Karpas-422 (cell line): ENCODE results near the gene VPREB1. TPM values are rescaled to one million over a fixed set of nuclear protein-coding genes. Genes with fewer than 3 reads are reported as not detected.
"Not testable (repeated sequence)": the region's sequence is repeated elsewhere in the genome, so short reads cannot be mapped to it uniquely, and the experiment has no call there.

Experiments
- DNase-seq: peaks from one replicate; pipeline ENCODE4 v3.0.0-alpha.2; 2015
- H2AFZ ChIP-seq: fragments of 200-600 bp; sonication (generic); 2 replicates; pipeline ENCODE4 v1.6.1; 2014; ENCODE audit warnings: antibody characterized with exemption, low read length, mixed read lengths
- H3K27ac ChIP-seq: fragments of 200-600 bp; sonication (generic); 2 replicates; pipeline ENCODE4 v1.5.1; 2014; ENCODE audit warnings: mild to moderate bottlenecking, low read length, moderate library complexity
- H3K27me3 ChIP-seq: fragments of 200-600 bp; sonication (generic); 2 replicates; pipeline ENCODE4 v1.6.1; 2014; ENCODE audit warnings: low read length, mixed read lengths
- H3K36me3 ChIP-seq: fragments of 200-600 bp; sonication (generic); 2 replicates; pipeline ENCODE4 v1.6.1; 2014; ENCODE audit warnings: low read length, mixed read lengths; ENCODE audit not compliant: insufficient read depth
- H3K4me1 ChIP-seq: fragments of 200-600 bp; sonication (generic); 2 replicates; pipeline ENCODE4 v1.6.1; 2014; ENCODE audit warnings: mild to moderate bottlenecking, low read length, mixed read lengths
- H3K4me2 ChIP-seq: fragments of 200-600 bp; sonication (generic); 2 replicates; pipeline ENCODE4 v1.6.1; 2014; ENCODE audit warnings: low read length, low read depth, mild to moderate bottlenecking; ENCODE audit not compliant: poor library complexity, severe bottlenecking
- H3K4me3 ChIP-seq: fragments of 200-600 bp; sonication (generic); 2 replicates; pipeline ENCODE4 v1.5.1; 2014; ENCODE audit warnings: mild to moderate bottlenecking, antibody characterized with exemption, low read length, mixed read lengths
- H3K79me2 ChIP-seq: fragments of 200-600 bp; sonication (generic); 2 replicates; pipeline ENCODE4 v1.6.1; 2014; ENCODE audit warnings: mild to moderate bottlenecking, low read length, mixed read lengths
- H3K9ac ChIP-seq: fragments of 200-600 bp; sonication (generic); 2 replicates; pipeline ENCODE4 v1.6.0; 2014; ENCODE audit warnings: low read length
- H3K9me2 ChIP-seq: fragments of 200-600 bp; sonication (generic), shearing (Covaris generic); replicated peaks from 2 replicates; pipeline ENCODE4 v1.6.0; 2014; ENCODE audit warnings: mild to moderate bottlenecking, low read length, moderate library complexity; ENCODE audit not compliant: insufficient read depth
- H3K9me3 ChIP-seq: fragments of 300-700, 200-600 bp; sonication (generic); 2 replicates; pipeline ENCODE4 v1.6.1; 2014; ENCODE audit warnings: low read length, mixed read lengths
- H4K20me1 ChIP-seq: fragments of 200-600 bp; sonication (generic); 2 replicates; pipeline ENCODE4 v1.6.1; 2014; ENCODE audit warnings: mild to moderate bottlenecking, antibody characterized with exemption, low read length, low read depth; ENCODE audit not compliant: insufficient read depth
- total RNA-seq: library from RNA; depleted of rRNA; stranded (reverse); fragments of >200 nt; shearing (Covaris generic); gene quantifications from 2 replicates; pipeline ENCODE4 v1.2.3, GENCODE V29; 2014; ENCODE audit warnings: low replicate concordance

VPREB1 gene
- total RNA-seq, 1 experiment from 2014 or later = not detected

GRCh38 chr22:22209080-22209640 is 35.4 kb upstream of the VPREB1 start:
- not testable (repeated sequence) for DNase-seq, H3K9me2 ChIP-seq, H3K27ac ChIP-seq, H3K4me3 ChIP-seq, H3K9ac ChIP-seq, H4K20me1 ChIP-seq, H3K36me3 ChIP-seq, H3K9me3 ChIP-seq, H3K27me3 ChIP-seq, H3K79me2 ChIP-seq, H3K4me2 ChIP-seq
- Histone ChIP-seq H2AFZ (0 out of 2 replicates have a peak overlapping the region, but pooled peaks have one; percentile 63), H3K4me1 (peaks cover 55% of the 10 kb centered on the region)

DNA sequence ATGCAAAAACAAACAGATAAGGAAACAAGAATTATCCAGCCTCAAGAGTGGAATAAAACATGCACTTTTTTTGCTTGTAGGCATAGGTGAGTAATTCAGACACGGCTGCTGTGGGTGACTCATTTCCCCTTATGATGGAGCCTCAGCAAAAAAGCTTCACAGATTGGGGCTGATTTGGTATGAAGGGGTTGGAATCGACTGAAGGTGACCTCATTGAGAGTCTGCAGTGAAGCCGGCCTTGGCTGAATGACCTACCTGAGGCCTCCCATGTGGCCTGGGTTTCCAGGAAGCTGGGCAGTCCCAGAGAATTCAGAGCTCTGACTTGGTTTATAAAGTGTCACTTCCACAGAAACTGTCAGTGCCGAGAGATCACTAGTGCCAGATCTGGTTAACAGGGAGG is 34.2 kb upstream of the VPREB1 start:
- no peaks in the 10 kb centered on the region for H3K9me3 ChIP-seq
- H3K4me1 ChIP-seq = peaks cover 57% of the 10 kb centered on the region
- no peaks in the 10 kb centered on the region for H3K9me2 ChIP-seq
- H3K79me2 ChIP-seq = no peaks in the 10 kb centered on the region
- no peaks in the 10 kb centered on the region for H4K20me1 ChIP-seq
- no peak overlapping the region for H3K4me2 ChIP-seq
- H3K36me3 ChIP-seq = no peaks in the 10 kb centered on the region
- no peak for DNase-seq
- no peak overlapping the region; the same call in 1 of the 2 replicates for H2AFZ ChIP-seq
- H3K9ac ChIP-seq = no peak overlapping the region
- no peak overlapping the region for H3K4me3 ChIP-seq
- H3K27me3 ChIP-seq = no peaks in the 10 kb centered on the region
- H3K27ac ChIP-seq = no peak overlapping the region

- Histone ChIP-seq H3K27ac (no peak overlapping the region), H3K27me3 (no peaks in the 10 kb centered on the region), H3K4me2 (no peak overlapping the region), H4K20me1 (no peaks in the 10 kb centered on the region), H3K4me1 (peaks cover 49% of the 10 kb centered on the region), H3K9me2 (no peaks in the 10 kb centered on the region), H2AFZ (no peak overlapping the region; the same call in 1 of the 2 replicates), H3K36me3 (no peaks in the 10 kb centered on the region), H3K4me3 (no peak overlapping the region), H3K79me2 (no peaks in the 10 kb centered on the region), H3K9me3 (no peaks in the 10 kb centered on the region), H3K9ac (no peak overlapping the region)
- no peak for DNase-seq
Measured at GRCh38 chr22:22210889-22211833, 33.4 kb upstream of the VPREB1 start.

DNA sequence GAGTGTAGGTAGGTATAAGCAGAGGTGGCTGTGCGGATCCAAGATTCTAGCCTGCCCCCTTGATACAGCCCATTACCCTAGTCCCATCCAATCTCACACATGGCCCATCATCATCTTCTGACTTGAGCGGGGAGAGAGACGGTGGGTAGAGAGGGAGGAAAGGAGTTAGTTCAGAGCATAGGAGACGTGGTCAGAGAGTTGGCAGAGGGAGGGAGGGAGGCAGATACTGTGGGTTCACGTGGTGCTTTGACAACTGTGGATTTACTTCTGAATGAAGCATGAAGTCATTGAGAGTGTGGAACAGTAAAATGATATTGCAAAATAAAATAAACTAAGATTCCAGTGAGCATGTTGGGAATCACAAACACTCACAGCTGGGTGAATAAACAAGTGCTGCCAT is 31.4 kb upstream of the VPREB1 start:
- no peaks in the 10 kb centered on the region for H3K36me3 ChIP-seq
- H2AFZ ChIP-seq = no peak overlapping the region
- no peak overlapping the region for H3K27ac ChIP-seq
- no peaks in the 10 kb centered on the region for H3K27me3 ChIP-seq
- H4K20me1 ChIP-seq = no peaks in the 10 kb centered on the region
- H3K79me2 ChIP-seq = no peaks in the 10 kb centered on the region
- no peak overlapping the region for H3K9ac ChIP-seq
- no peaks in the 10 kb centered on the region for H3K9me3 ChIP-seq
- H3K4me3 ChIP-seq = no peak overlapping the region
- H3K4me2 ChIP-seq = no peak overlapping the region
- peaks cover 28% of the 10 kb centered on the region for H3K4me1 ChIP-seq
- no peaks in the 10 kb centered on the region for H3K9me2 ChIP-seq
- no peak for DNase-seq

- Histone ChIP-seq H3K27ac (no peak overlapping the region), H2AFZ (peak overlapping the region; percentile 69; the same call in 1 of the 2 replicates), H3K4me1 (peaks cover 15% of the 10 kb centered on the region), H3K36me3 (no peaks in the 10 kb centered on the region), H3K27me3 (no peaks in the 10 kb centered on the region), H3K9me3 (no peaks in the 10 kb centered on the region), H3K4me3 (no peak overlapping the region), H3K9me2 (no peaks in the 10 kb centered on the region), H3K79me2 (no peaks in the 10 kb centered on the region), H3K4me2 (no peak overlapping the region), H4K20me1 (no peaks in the 10 kb centered on the region), H3K9ac (no peak overlapping the region)
- no peak for DNase-seq
Measured at GRCh38 chr22:22214819-22215329, 29.7 kb upstream of the VPREB1 start.

DNA sequence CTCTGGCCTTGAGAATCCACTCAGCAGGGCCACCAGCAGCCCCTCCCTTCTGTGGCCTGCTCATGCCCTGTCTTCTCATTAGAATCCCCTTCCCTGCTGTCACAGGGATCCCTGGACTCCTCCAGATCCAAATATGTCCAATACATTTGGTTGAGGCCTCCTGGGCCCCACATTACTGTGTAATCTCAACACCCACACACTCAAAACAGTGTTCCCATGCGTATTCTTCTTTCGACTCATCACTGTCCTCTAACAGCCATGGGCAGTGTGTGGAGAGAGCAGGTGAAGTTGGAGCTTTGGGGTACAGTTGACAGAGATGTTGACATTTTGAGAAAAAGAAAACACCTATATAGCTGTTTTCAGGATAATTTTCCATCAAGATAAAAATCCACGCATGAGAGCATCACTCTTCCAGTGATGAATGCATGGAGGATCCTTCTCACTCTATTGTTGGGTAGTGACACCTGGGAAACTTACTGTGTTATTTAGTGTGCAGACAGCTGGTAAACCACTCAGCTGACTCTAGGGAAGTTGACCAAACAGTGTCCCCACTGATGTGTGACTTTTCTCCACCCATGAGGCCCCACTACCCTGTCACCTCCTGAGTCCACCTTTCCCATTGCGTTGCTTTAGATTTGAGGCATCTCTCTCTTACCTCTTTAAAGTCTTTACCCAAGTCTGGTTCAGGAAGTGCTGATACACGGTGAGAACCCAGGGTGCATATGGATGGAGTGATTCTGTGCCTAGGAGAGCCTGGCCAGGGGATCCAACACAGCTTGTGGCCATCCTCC is 28.7 kb upstream of the VPREB1 start:
- Histone ChIP-seq H3K4me1 (peaks cover 8% of the 10 kb centered on the region), H3K27ac (no peak overlapping the region), H2AFZ (no peak overlapping the region), H4K20me1 (no peaks in the 10 kb centered on the region), H3K36me3 (no peaks in the 10 kb centered on the region), H3K4me2 (no peak overlapping the region), H3K9ac (no peak overlapping the region), H3K27me3 (no peaks in the 10 kb centered on the region), H3K9me3 (no peaks in the 10 kb centered on the region), H3K4me3 (no peak overlapping the region), H3K79me2 (no peaks in the 10 kb centered on the region), H3K9me2 (no peaks in the 10 kb centered on the region)
- no peak for DNase-seq

- H2AFZ ChIP-seq = no peak overlapping the region
- no peaks in the 10 kb centered on the region for H4K20me1 ChIP-seq
- H3K9me3 ChIP-seq = no peaks in the 10 kb centered on the region
- no peaks in the 10 kb centered on the region for H3K27me3 ChIP-seq
- H3K27ac ChIP-seq = no peak overlapping the region
- no peak overlapping the region for H3K4me2 ChIP-seq
- no peak overlapping the region for H3K9ac ChIP-seq
- no peak overlapping the region for H3K4me3 ChIP-seq
- peaks cover 8% of the 10 kb centered on the region for H3K4me1 ChIP-seq
- no peaks in the 10 kb centered on the region for H3K36me3 ChIP-seq
- no peaks in the 10 kb centered on the region for H3K79me2 ChIP-seq
- H3K9me2 ChIP-seq = no peaks in the 10 kb centered on the region
- DNase-seq = no peak
Measured at GRCh38 chr22:22216450-22216959, 28.1 kb upstream of the VPREB1 start.
